ENCODE data around the gene NHEJ1.

NHEJ1 gene

GRCh38 chr2:219199470-219200211 is 39.0 kb upstream of the NHEJ1 start:
- no peak for TF ChIP-seq CTCF (IDR thresholded peaks at IDR 0.05; ENCODE audit: insufficient read depth, low read length, poor library complexity, severe bottlenecking)
- no peak for DNase-seq (ENCODE audit: extremely low read depth, insufficient read length)

GRCh38 chr2:219198974-219199373 is 38.4 kb upstream of the NHEJ1 start:
- no peak overlapping the region for H3K4me3 ChIP-seq (replicated peaks; ENCODE audit: low read depth, low read length)
- TF ChIP-seq CTCF (IDR thresholded peaks at IDR 0.05; ENCODE audit: insufficient read depth, low read length, poor library complexity, severe bottlenecking), result no peak
- no peak for DNase-seq (ENCODE audit: extremely low read depth, insufficient read length)
- no peaks in the 10 kb centered on the region for H3K27me3 ChIP-seq (replicated peaks; ENCODE audit: control insufficient read depth, insufficient read depth, low read length)
- H3K36me3 ChIP-seq (ENCODE audit: control insufficient read depth, insufficient read depth, low read length), result no peaks in the 10 kb centered on the region

More at GRCh38 chr2:219199470-219200211, 39.0 kb upstream of the NHEJ1 start:
- Histone ChIP-seq H3K27me3 (replicated peaks; ENCODE audit: control insufficient read depth, insufficient read depth, low read length) (no peaks in the 10 kb centered on the region), H3K36me3 (ENCODE audit: control insufficient read depth, insufficient read depth, low read length) (no peaks in the 10 kb centered on the region), H3K4me3 (replicated peaks; ENCODE audit: low read depth, low read length) (no peak overlapping the region)

- no peak for TF ChIP-seq CTCF (IDR thresholded peaks at IDR 0.05; ENCODE audit: insufficient read depth, low read length, poor library complexity, severe bottlenecking)
- no peaks in the 10 kb centered on the region for H3K36me3 ChIP-seq (ENCODE audit: control insufficient read depth, insufficient read depth, low read length)
- no peaks in the 10 kb centered on the region for H3K27me3 ChIP-seq (replicated peaks; ENCODE audit: control insufficient read depth, insufficient read depth, low read length)
- no peak overlapping the region for H3K4me3 ChIP-seq (replicated peaks; ENCODE audit: low read depth, low read length)
- DNase-seq (ENCODE audit: extremely low read depth, insufficient read length), result no peak
These were observed 36.8 kb upstream of the NHEJ1 start for GRCh38 chr2:219197388-219197787.

- Histone ChIP-seq H3K4me3 (replicated peaks; ENCODE audit: low read depth, low read length) (no peak overlapping the region), H3K36me3 (ENCODE audit: control insufficient read depth, insufficient read depth, low read length) (peaks cover 18% of the 10 kb centered on the region), H3K27me3 (replicated peaks; ENCODE audit: control insufficient read depth, insufficient read depth, low read length) (no peaks in the 10 kb centered on the region)
- TF ChIP-seq CTCF (IDR thresholded peaks at IDR 0.05; ENCODE audit: insufficient read depth, low read length, poor library complexity, severe bottlenecking), result no peak
- DNase-seq (ENCODE audit: extremely low read depth, insufficient read length), result no peak
These were observed 26.3 kb upstream of the NHEJ1 start for GRCh38 chr2:219186754-219187456.

- TF ChIP-seq CTCF (IDR thresholded peaks at IDR 0.05; ENCODE audit: insufficient read depth, low read length, poor library complexity, severe bottlenecking), result no peak
- no peak for DNase-seq (ENCODE audit: extremely low read depth, insufficient read length)
- Histone ChIP-seq H3K36me3 (ENCODE audit: control insufficient read depth, insufficient read depth, low read length) (peaks cover 31% of the 10 kb centered on the region), H3K4me3 (replicated peaks; ENCODE audit: low read depth, low read length) (no peak overlapping the region), H3K27me3 (replicated peaks; ENCODE audit: control insufficient read depth, insufficient read depth, low read length) (no peaks in the 10 kb centered on the region)
These were observed 23.5 kb upstream of the NHEJ1 start for GRCh38 chr2:219184121-219184520.

Measured in GM06990 (cell line).